Kidney (tissue), 14 donors: ENCODE results near the gene ATP1B1. TPM values are rescaled to one million over a fixed set of nuclear protein-coding genes. Genes with fewer than 3 reads are reported as not detected.

Source experiments
- DNase-seq, 5 donors: peaks; one replicate each; pipeline ENCODE4 v3.0.0-alpha.2; 2013 to 2020
- FAIRE-seq: peaks from 2 replicates; lab custom pipeline; 2012; peaks lifted over from hg19 to GRCh38; lab: Jason Lieb, UNC
- H3K27ac ChIP-seq, 2 donors: one replicate each; pipeline ENCODE4 v1.7.0; 2013; ENCODE audit warnings: low read depth in 2 of 2, low read length in 2 of 2, inconsistent platforms in 1 of 2
- H3K27me3 ChIP-seq: one replicate; pipeline ENCODE4 v1.7.1; 2013; ENCODE audit warnings: low read length, inconsistent platforms; ENCODE audit not compliant: control insufficient read depth, insufficient read depth
- H3K36me3 ChIP-seq, 3 donors: one replicate each; pipeline versions ENCODE4 v1.7.0 to v1.7.1; 2013; ENCODE audit warnings: low read length in 3 of 3, control low read depth in 1 of 3, inconsistent platforms in 1 of 3; ENCODE audit not compliant: insufficient read depth in 3 of 3, control insufficient read depth in 2 of 3
- H3K4me1 ChIP-seq, 3 donors: one replicate each; pipeline versions ENCODE4 v1.7.0 to v1.7.1; 2013; ENCODE audit warnings: low read length in 3 of 3, inconsistent platforms in 1 of 3, low read depth in 1 of 3; ENCODE audit not compliant: control insufficient read depth in 2 of 3, insufficient read depth in 2 of 3
- H3K4me3 ChIP-seq, 3 donors: one replicate each; pipeline versions ENCODE4 v1.7.0 to v1.8.1; 2013; ENCODE audit warnings: low read length in 3 of 3, control low read depth in 1 of 3, inconsistent platforms in 1 of 3
- H3K9ac ChIP-seq, 3 donors: one replicate each; pipeline versions ENCODE4 v1.7.0 to v1.7.1; 2013; ENCODE audit warnings: low read length in 3 of 3, control low read depth in 1 of 3, inconsistent platforms in 1 of 3
- H3K9me3 ChIP-seq, 3 donors: one replicate each; pipeline versions ENCODE4 v1.7.0 to v1.7.1; 2013; ENCODE audit warnings: low read length in 3 of 3, control low read depth in 1 of 3, inconsistent platforms in 1 of 3; ENCODE audit not compliant: control insufficient read depth in 2 of 3, insufficient read depth in 1 of 3
- CTCF ChIP-seq: IDR thresholded peaks from 3 replicates; pipeline ENCODE4 v1.5.1; 2012; ENCODE audit warnings: mild to moderate bottlenecking, moderate library complexity, borderline replicate concordance; ENCODE audit not compliant: insufficient read depth; ENCODE audit errors: extremely low read depth
- intact Hi-C: fragments of 100-400 bp; cut with DNase I; formaldehyde crosslinking; loops from one replicate; pipeline ENCODE4 v1.11.1; 2022
- polyA plus RNA-seq: library from polyadenylated mRNA; stranded (reverse); fragments of 350-450 nt; fragmentation: Illumina TruSeq; extraction: RNeasy Lipid Tissue Mini Kit (QIAGEN cat#74804); gene quantifications from one replicate; pipeline ENCODE4 v1.2.3, GENCODE V29; 2014; ENCODE audit warnings: low read depth, low replicate concordance; ENCODE audit not compliant: insufficient read depth
- total RNA-seq: library from RNA; stranded (reverse); fragmentation: NEBNext Ultra II Directional; extraction: Animal tissue kit (Norgen Biotek cat#: 25700); gene quantifications from one replicate; pipeline ENCODE4 v1.2.1, GENCODE V29; 2021
- donor health status: control.
- donor health status: control.
- donor health status: control.
- donor health status: control.
- donor health status: control.
- donor health status: DM: yes; HTN: yes; CAD: no.
- donor health status: Normal renal cell carcinoma (clear cell type).

ATP1B1 gene
- total and polyA plus RNA-seq, 2 donors from 2014 or later = 686 to 1,441 TPM

- Histone ChIP-seq H3K27ac (no peak overlapping the region), H3K9ac (no peak overlapping the region), H3K36me3 (no peaks in the 10 kb centered on the region), H3K9me3 (no peaks in the 10 kb centered on the region), H3K4me1 (peaks cover 0 to 52% (median 7%) of the 10 kb centered on the region in 3 donors), H3K4me3 (no peak overlapping the region), H3K27me3 (no peaks in the 10 kb centered on the region)
- no peak for TF ChIP-seq CTCF
- FAIRE-seq = no peak
- no peak for DNase-seq
- intact Hi-C loops = no loop called here
These were observed 36.9 kb downstream of the ATP1B1 start for GRCh38 chr1:169143346-169143745.

- Histone ChIP-seq H3K9ac (no peak overlapping the region), H3K27me3 (no peaks in the 10 kb centered on the region), H3K27ac (peak overlapping the region; percentile 62 to 75), H3K9me3 (no peaks in the 10 kb centered on the region), H3K36me3 (no peaks in the 10 kb centered on the region), H3K4me3 (no peak overlapping the region), H3K4me1 (peaks cover 0 to 52% (median 9%) of the 10 kb centered on the region in 3 donors)
- TF ChIP-seq CTCF = no peak
- intact Hi-C loops = no loop called here
- FAIRE-seq (no peak), DNase-seq (no peak)
These were observed 37.5 kb downstream of the ATP1B1 start for GRCh38 chr1:169143984-169144383.

GRCh38 chr1:169144941-169145626, 38.6 kb downstream of the ATP1B1 start:
- Histone ChIP-seq H3K27me3 (no peaks in the 10 kb centered on the region), H3K27ac (peak overlapping the region; percentile 62 to 75), H3K36me3 (no peaks in the 10 kb centered on the region), H3K4me3 (no peak overlapping the region), H3K4me1 (peaks cover 0 to 53% (median 9%) of the 10 kb centered on the region in 3 donors), H3K9ac (no peak overlapping the region), H3K9me3 (no peaks in the 10 kb centered on the region)
- no peak for TF ChIP-seq CTCF
- DNase-seq (no peak), FAIRE-seq (no peak)
- intact Hi-C loops = no loop called here
